Measurements from ENCODE around the gene IFI44L.

The IFI44L gene

DNA sequence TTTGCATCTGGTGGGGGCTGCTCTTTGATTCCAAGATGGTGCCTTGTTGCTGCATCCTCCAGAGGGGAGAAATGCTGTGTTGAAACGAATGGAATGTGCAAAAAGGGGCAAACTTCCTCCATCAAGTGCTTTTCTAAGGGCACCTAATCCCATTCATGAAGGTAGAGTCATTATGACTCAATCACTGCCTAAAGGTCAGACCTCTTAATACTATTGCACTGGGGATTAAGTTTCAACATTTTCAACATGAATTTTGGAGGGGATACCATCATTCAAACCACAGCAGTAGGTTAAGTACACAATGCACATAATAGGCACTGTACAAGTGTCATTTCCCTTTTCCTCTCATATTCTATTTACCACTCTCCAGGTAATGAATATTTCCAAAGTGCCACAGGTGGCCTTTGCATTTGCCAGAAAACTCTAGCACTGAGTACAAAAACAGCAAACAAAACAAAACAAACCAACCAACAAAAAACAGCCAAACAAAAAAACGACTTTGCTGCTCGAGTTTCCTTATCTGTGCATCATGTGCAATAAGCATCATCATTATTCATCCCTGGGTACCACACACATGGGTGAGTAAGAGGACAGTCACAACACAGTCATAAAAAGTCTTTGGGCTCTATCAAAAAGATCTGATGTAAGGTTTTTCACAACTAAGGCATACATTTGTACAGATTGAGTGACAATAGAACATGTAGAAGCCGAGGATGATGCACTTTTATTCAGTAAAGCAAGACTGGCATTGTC, 71.9 kb downstream of the IFI44L start:
- DNase-seq, result no peak

Data from 8988T (cell line).